Loucy (cell line): Measurements from ENCODE around the gene TIMMDC1.

Experiments
- EZH2phosphoT487 ChIP-seq: fragments of 200-600 bp; IDR thresholded peaks from 2 replicates; pipeline ENCODE4 v1.6.1; 2018; ENCODE audit warnings: antibody characterized with exemption, mild to moderate bottlenecking, moderate library complexity, borderline replicate concordance
- TF ChIP-seq, protein P1 (sequence below): fragments of 200-600 bp; sonication (generic); conservative IDR thresholded peaks from 2 replicates; pipeline ENCODE4 v1.5.1; 2014; ENCODE audit warnings: mild to moderate bottlenecking, antibody characterized with exemption, low read length

- TF ChIP-seq, protein P1, sequence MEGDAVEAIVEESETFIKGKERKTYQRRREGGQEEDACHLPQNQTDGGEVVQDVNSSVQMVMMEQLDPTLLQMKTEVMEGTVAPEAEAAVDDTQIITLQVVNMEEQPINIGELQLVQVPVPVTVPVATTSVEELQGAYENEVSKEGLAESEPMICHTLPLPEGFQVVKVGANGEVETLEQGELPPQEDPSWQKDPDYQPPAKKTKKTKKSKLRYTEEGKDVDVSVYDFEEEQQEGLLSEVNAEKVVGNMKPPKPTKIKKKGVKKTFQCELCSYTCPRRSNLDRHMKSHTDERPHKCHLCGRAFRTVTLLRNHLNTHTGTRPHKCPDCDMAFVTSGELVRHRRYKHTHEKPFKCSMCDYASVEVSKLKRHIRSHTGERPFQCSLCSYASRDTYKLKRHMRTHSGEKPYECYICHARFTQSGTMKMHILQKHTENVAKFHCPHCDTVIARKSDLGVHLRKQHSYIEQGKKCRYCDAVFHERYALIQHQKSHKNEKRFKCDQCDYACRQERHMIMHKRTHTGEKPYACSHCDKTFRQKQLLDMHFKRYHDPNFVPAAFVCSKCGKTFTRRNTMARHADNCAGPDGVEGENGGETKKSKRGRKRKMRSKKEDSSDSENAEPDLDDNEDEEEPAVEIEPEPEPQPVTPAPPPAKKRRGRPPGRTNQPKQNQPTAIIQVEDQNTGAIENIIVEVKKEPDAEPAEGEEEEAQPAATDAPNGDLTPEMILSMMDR, result no peak
- TF ChIP-seq EZH2phosphoT487, result no peak
These were observed 44.8 kb downstream of the TIMMDC1 start for GRCh38 chr3:119543147-119543546.
